A172 (cell line): ENCODE data around the gene LRRN2. TPM values are rescaled to one million over a fixed set of nuclear protein-coding genes. Genes with fewer than 3 reads are reported as not detected.

Experiments used
- DNase-seq: peaks from one replicate; pipeline ENCODE4 v3.0.0-alpha.2; 2015; ENCODE audit warnings: low spot score
- total RNA-seq: library from RNA; depleted of rRNA; stranded (reverse); fragments of >200 nt; shearing (Covaris generic); gene quantifications from 2 replicates; pipeline ENCODE4 v1.2.3, GENCODE V29; 2014

LRRN2 gene
- total RNA-seq, 1 experiment from 2014 or later: 2.3 TPM

GRCh38 chr1:204662530-204662929 is 23.0 kb downstream of the LRRN2 start:
- DNase-seq: no peak

- no peak for DNase-seq
These were observed 25.0 kb downstream of the LRRN2 start for GRCh38 chr1:204660509-204660908.

GRCh38 chr1:204659056-204659455 is 26.5 kb downstream of the LRRN2 start:
- peak; percentile 18 for DNase-seq

- no peak for DNase-seq
These were observed 27.2 kb downstream of the LRRN2 start for GRCh38 chr1:204658295-204658694.

- DNase-seq: no peak
These were observed 31.8 kb downstream of the LRRN2 start for GRCh38 chr1:204653590-204654340.

- no peak for DNase-seq
These were observed 33.0 kb downstream of the LRRN2 start for GRCh38 chr1:204652497-204652896.

GRCh38 chr1:204651843-204652421 is 33.6 kb downstream of the LRRN2 start:
- DNase-seq: no peak

GRCh38 chr1:204650911-204651570 is 34.5 kb downstream of the LRRN2 start:
- DNase-seq: peak; percentile 14

- no peak for DNase-seq
These were observed 35.6 kb downstream of the LRRN2 start for GRCh38 chr1:204649721-204650521.

- DNase-seq: no peak
These were observed 37.0 kb downstream of the LRRN2 start for GRCh38 chr1:204648576-204648975.

GRCh38 chr1:204647805-204648153 is 37.8 kb downstream of the LRRN2 start:
- DNase-seq: no peak

GRCh38 chr1:204647114-204647804 is 38.3 kb downstream of the LRRN2 start:
- DNase-seq: peak; percentile 93

- DNase-seq: no peak
These were observed 39.9 kb downstream of the LRRN2 start for GRCh38 chr1:204645666-204646065.

GRCh38 chr1:204645251-204645650 is 40.3 kb downstream of the LRRN2 start:
- no peak for DNase-seq

GRCh38 chr1:204643503-204643902 is 42.0 kb downstream of the LRRN2 start:
- no peak for DNase-seq

- no peak for DNase-seq
These were observed 43.6 kb downstream of the LRRN2 start for GRCh38 chr1:204641936-204642335.

- DNase-seq: no peak
These were observed 44.1 kb downstream of the LRRN2 start for GRCh38 chr1:204641455-204641854.

GRCh38 chr1:204640578-204640977 is 45.0 kb downstream of the LRRN2 start:
- DNase-seq: no peak

GRCh38 chr1:204634260-204634910 is 51.2 kb downstream of the LRRN2 start:
- no peak for DNase-seq

GRCh38 chr1:204633665-204634064 is 51.9 kb downstream of the LRRN2 start:
- DNase-seq: no peak
